Activated CD8-positive, alpha-beta memory T cell treated with anti-CD3 and anti-CD28 coated beads for 4 hours (primary cell): ENCODE data around the gene SPEM2.
"Not testable (repeated sequence)": the region's sequence is repeated elsewhere in the genome, so short reads cannot be mapped to it uniquely, and the experiment has no call there.

Experiments used
- DNase-seq, 2 donors: peaks; one replicate each; pipeline ENCODE4 v3.0.0-alpha.2; 2020; ENCODE audit warnings: low read depth in 2 of 2

SPEM2 gene

DNA sequence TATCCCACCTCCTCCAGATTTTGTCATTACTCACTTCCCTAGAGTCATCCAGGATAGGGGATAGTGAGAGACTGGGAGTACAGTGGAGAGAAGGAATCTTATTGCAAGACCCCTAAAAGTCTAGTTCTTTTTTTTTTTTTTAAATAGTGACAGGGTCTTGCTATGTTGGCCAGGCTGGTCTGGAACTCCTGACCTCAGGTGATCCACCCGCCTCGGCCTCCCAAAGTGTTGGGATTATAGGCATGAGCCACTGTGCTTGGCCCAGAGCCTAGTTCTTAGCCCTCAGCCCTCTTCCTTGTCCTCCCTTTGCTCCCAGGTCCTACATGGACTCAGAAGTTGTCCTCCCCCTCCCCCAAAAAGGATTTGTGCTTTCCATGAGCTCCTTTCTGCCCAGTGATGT lies 16.7 kb downstream of the SPEM2 start:
- no peak for DNase-seq

DNA sequence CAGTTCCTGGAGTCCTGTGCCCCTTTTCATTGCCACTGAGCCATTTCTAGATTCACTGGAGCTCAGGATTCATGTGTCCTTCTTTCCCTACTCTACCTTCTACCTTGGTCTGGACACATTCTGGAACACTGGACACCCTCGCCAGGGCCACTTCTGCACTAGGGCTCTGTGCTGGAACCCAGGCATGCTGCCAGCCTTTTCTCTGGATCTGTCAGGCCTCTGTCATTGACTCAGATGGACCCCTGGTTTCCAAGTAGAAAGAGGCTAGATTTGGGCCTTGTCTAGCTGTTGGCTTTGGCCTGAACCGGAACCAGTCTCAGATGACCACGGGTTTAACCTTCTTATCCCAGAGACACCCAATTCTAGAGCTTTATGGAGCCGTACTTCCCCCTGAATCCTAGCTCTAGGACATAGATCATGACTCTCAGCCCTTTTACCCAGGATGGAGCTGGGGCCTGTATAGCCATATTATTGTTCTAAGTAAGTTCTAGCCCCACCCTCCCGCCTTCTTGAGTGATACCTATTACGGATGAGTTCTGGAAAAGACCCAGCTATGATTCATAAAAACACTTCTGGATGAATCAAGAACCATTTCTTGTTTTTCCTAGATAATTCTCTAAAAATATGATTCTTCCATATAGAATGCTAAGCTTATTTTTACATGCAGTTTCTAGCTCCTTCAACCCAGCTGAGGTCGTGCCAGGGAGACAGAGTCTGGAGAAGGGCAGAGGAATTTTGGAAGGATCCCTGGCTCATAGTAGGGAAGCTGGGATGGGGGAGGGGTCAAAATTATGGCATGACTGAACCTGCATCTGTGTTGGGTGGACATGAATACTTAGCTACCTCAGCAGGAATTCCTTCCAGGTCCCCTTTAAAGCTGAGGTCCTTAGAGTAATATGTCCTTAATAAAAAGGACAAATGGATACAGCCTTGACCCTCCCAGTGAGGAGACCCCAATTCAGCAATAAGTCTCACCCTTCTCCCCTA lies 18.4 kb downstream of the SPEM2 start:
- DNase-seq: no peak

DNA sequence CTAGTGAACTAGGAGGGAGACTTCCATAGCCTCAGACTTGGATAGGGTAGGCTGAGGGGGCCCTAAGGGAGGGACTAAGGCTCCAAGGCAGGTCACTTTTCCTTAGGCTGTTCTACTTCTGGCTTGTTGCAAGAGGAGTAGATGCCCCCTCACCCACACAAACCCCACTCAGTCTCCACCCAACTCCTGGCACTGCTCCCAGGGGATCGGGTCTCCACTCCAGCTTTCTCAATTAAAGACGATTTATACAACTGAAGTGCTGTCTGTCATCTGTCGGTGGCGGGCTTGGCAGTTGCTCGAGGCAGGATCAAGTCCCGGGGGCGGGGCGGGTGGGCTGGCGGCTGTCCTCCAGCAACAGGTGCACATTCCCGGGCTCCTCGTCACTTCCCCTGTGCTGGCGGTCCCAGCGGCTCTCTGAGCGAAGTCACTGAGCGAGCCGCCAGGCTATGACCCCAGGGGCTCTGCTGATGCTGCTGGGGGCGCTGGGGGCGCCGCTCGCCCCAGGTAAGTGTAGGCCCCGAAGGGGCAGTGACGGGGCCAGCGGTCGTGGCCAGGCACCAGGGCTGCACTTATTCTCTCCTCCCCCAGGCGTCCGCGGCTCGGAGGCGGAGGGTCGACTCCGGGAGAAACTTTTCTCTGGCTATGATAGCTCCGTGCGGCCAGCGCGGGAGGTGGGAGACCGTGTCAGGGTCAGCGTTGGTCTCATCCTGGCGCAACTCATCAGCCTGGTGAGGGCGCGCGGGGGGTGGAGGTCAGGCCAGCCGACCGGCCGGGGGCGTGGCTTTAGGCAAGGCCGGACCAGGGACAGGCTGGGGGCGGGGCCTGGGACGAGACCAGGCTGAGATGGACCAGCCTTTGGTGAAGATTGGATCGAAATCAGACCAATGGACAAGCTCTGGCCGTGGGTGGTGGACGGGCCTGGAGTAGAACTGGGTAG lies 19.5 kb downstream of the SPEM2 start, which contains the start of gene CHRNB1:
Gene CHRNB1, plus strand, starts transcription at position 380 of the 937 bp plus-strand sequence. Its CDS starts 67 bp downstream, at position 447.
- no peak for DNase-seq

DNA sequence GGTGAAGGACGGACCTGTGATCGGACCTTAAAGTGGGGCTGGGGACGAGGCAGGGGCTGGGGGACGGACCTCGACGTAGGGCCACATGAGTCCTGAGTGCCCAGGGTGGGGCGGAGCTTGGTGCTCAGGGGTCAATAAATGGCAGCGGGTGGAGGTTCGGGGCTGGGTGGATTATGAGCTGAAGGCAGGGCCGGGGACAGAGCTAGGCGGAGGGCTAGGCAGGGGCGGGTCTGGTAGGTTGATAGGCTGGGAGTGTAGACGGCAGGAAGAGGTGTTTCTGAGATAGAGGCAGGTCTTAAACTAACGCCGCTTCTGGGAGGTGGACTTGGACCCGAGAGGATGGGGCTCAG lies 20.2 kb downstream of the SPEM2 start:
- no peak for DNase-seq

DNA sequence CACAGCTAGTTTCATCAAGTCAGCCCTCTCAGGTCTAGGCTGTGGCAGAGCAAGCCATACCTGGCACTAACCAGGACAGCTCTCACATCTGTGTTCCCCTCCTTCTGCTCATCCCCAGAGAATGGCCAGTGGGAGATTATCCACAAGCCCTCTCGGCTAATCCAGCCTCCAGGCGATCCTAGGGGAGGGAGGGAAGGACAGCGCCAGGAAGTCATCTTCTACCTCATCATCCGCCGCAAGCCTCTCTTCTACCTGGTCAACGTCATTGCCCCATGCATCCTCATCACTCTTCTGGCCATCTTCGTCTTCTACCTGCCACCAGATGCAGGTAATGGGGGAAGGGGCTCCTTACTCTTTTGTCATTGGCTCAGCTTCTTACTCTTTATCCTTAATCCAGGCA lies 23.0 kb downstream of the SPEM2 start:
- DNase-seq: no peak

DNA sequence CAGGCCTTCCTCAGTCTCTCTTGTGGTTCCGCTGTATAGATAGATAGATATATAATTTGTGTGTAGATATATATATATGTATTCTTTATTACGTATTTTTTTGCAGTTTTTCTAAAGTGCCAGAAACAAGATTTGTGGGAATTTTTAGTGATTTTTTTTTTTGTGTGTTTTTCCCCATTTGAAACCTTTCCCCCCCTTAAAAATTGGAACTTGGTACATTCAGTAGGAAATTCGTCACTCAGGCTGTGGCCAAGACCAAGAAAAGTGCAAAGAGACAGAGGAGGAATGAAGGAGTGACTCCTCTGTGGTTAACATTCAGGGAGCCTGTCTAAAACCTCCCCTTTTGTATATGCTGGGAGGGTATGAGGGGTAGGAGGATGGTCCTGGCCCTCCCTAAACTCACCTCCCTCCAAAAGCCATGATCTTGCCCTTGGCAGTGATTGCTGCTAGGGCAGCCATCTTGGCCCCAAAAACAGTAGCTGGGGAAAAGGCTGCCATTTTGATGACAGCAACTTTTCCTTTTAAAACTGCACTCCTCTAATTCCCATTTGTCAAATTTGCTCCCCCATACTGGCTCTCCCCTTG lies 34.6 kb downstream of the SPEM2 start:
- DNase-seq: no peak

DNA sequence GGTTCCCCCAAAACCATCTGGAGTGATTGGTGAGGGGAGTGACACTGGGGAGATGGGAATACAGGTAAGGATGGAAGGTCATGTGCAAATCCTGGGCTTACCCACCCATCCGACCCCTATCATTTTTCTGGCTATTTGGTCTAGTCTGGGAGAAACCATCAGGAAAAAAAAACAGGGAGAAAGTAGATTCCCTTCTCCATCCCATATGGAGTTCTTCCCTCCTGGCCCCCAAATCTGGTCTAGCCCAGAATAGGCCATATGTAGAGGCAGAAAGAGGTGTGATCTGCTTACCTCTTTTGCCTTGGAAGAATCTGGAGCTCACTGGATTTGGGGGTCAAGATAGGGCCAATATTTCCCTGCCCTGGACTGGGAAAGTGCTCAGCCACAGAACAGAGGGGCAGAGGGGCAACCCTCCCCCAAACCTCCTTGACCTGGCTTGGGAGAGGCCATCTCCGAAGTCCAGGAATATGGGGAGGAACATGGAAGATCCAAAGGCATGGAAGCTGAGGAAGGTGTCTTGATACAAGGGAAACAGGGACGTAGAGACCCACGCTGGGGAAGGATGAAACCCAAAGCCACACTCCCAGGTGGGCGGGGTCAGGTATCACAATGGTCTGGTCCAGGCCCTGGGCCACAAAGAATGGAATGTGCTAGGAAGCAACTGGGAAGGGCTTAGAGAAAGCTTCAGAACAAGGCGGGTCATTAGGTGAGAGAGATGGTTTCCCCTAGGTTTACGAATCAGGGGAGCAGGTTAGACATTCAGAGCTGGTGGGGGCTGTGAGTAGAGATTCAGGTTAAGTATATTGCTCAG lies 35.6 kb downstream of the SPEM2 start:
- DNase-seq: no peak

DNA sequence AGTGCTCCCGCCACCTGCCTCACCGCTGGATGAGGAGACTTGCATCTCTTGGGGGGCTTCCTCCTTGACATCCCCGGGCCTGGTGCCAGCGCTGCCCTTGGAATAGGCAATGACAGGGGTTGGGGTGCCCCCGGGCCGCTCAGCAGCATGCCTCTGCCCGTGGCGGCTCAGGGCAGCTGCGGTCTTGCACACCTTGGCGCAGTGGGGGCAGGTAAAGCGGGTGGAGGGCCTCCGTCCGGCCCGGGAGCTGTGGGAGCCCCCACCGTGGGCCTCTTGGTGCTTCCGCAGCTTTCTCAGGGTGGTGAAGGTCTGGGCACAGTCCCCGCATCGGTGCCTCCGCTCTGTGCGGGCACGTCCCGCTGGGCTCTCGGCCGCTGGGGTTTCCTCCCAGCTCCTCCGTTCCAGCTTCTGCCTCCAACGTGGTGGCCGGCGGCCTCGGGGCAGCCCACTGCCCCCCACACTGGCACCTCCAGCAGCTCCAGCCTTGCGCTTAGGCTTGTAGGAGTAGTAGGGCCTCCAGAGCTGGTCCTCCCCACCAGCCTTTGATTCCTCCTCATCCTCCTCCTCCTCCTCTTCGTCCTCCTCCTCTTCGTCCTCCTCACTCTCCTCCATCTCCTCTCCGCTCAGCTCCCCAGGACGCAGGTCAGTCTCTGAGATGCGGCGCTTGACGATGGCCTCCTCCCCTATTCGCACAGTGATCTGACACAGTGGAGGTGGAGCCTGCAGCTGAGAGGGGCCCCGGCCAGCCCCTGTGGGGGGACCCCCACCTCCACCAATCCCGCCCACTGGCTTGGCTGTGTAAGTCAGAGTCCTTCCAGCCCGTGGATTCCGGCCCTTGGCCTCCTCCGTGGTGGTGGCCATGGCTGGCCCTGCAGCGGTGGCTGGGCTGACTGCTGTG lies 37.3 kb downstream of the SPEM2 start:
- DNase-seq: no peak

DNA sequence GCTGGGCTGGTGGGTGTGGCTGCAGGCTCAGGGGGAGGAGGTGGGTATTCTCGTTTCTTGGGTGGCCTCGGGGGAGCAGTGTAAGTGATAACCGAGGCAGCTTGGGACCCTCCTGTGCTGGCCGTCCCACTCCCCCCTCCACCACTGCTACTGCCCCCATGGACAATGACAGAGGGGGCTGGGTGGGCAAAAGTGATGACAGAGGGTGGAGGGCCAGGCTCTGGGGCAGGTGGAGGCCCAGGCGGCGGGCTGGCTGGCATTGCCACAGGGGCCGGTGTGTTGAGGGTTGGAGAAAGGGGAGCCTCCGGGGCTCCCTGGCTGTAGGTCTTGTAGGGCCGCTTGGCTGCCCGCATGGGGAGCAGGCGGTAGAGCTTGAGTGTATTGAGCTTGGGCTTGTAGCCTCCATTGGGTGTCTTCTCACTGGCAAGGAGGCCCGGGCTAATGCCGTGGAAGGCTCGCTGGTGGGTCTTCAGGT lies 38.0 kb downstream of the SPEM2 start:
- no peak for DNase-seq

DNA sequence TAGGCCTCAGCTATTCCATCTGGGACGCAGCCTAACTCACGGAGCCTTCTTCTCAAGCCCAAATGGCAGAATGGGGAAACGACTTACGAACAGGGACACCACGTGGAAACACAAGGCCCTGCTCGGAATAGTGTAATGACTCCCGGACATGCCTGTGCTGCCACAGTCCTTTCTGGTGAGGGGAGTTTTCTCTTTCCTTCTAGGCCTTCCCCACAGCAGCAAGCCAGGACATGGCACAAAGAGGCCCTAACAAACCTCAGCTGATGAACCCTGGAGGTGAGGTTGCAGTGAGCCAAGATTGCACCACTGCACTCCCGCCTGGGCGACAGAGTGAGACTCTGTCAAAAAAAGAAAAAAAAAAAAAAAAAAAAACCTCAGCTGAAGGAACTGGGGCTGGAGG lies 38.7 kb downstream of the SPEM2 start:
- no peak for DNase-seq

DNA sequence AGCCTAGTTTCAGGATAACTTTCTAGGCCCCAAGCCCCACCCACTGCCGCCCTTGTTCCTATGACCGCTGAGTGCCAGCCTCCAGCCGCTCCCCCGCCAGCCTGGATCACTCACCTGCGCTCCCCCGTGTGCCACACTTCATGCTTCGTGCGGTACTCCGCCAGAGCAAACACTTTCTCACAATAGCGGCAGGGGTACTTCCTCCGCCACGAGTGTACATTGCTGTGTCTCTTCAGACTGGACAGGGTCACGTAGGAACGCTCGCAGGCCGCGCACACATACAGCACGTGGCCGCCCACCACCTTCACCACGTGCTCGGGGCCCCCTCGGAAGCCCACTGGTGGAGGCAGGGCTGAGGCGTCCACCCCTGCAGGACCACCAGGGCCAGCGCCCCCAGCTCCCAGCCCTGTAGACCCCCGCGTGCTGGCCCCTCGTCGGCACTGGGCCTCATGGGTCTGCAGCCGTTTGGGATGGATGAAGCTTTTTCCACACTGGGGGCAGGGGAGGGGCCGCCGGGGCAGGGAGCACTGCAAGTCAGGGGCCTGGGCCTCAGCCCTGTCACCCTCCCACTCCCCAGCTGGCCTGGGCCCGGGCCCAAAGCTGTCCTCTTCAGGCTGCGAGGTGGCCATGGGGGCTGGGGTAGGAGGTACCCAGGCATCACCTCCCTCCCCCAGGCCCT lies 40.3 kb downstream of the SPEM2 start:
- DNase-seq: no peak

DNA sequence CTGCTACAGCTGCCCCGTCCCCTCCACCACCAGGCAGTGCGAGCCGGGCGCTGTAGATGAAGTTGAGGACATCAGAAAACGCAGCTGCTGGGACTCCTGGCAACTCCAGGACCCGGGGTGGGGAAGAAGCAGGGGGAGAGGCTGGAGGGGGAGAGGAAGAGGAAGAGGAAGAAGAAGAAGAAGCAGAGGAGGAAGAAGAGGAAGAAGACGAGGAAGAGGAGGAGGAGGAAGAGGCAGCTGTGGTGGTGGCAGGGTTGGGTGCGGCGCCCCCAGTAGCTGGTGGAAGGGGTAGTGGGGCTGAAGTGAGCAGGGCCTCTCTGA lies 40.9 kb downstream of the SPEM2 start:
- no peak for DNase-seq

DNA sequence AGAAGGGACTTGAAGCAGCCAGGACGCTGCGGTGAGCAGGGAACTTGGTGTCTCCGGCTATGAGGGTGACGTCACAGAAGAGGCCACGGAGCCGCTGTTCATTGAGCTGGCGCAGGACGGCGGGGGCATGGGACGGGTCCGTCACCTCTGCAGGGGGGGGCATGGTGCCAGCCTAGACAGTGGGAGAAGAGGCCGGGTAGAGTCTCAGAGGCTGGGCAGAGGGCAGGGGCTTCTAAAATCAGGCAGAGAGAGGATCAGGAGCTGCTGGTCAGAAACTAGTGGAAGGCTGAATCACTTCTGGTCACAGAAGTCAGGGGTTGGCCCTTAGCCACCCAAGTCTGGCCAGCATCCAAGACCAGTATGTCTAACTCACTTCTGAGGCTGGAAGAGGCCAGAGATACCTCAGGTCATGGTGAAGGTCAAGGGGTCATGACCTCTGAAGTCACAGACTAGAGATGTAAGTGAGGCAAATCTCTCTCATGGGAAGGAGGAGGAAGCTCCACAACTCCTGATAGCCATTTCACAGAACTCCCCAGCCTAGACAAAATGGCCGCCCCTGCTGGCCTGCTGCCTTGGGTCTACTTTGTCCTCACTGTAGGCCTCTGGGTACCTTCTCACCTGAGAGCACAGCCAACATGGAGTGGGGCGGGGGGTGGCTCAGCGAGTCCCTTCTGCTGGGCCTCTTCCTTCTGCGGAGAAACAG lies 41.4 kb downstream of the SPEM2 start:
- DNase-seq: no peak

DNA sequence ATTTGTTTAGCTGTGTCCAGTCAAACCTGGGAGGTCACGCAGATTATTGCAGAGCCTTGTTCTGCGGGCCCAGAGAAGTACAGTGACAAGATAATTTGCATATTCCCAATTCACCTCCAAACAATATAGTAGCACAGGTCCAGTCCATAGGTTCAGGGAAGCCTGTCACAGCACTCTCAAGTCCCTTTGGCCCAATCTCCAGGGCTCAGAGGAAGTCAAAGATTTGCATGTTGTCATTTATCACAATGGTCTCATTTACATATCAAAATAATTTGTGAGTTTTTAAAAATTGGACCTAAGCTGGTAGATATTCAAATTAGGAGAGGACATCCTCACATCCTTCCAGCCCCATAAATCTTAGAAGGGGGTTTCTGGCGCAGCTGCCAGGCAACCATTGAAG lies 42.1 kb downstream of the SPEM2 start:
- no peak for DNase-seq

DNA sequence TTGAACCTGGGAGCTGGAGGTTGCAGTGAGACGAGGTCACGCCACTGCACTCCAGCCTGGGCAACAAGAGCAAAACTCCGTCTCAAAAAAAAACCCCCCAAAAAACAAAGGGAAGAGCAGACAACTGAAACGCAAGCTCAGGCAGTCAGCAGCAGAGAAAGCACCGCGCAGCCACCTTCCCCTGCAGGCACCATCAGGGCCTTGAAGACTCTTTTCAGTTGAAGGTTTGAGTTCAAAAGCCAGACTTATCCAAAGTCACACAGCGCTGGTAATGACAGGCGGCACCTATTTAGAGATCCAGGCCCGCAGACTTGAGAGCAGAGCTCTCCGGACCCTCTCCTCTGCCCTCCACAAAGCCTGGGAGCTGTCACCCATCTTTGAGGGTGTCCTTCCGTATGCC lies 42.9 kb downstream of the SPEM2 start:
- DNase-seq: no peak

DNA sequence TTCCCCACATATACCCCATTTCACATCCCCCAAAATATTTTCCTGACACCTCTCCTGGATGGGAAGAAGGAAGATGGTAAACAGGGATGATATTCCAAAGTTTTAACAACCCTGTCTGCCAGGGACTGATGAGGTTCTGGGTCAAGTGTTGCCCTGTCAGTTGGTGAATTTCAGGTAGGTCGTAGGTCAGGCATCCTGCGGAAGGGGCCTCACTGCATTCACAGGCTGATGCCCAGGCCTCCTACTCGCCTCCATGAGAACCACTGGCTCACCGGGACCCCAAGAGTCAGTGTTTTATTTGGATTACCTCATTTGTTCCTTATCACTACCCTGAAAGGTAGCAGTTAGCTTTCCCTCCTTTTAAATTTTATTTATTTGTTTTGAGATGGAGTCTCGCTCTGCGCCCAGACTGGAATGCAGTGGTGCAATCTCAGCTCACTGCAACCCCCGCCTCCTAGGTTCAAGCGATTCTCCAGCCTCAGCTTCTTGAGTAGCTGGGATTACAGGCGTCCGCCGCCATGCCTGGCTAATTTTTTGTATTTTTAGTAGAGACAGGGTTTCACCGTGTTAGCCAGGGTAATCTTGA lies 43.5 kb downstream of the SPEM2 start:
- no peak for DNase-seq

DNA sequence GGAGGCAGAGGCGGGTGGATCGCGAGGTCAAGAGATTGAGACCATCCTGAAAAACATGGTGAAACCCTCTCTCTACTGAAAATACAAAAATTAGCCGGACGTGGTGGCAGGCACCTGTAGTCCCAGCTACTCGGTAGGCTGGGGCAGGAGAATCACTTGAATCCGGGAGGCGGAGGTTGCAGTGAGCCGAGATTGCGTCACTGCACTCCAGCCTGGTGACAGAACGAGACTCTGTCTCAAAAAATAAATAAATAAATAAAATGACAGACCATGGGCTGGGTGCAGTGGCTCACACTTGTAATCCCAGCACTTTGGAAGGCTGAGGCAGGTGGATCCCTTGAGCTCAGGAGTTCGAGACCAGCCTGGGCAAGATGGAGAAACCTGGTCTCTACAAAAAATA lies 44.4 kb downstream of the SPEM2 start:
- DNase-seq: not testable (repeated sequence)

DNA sequence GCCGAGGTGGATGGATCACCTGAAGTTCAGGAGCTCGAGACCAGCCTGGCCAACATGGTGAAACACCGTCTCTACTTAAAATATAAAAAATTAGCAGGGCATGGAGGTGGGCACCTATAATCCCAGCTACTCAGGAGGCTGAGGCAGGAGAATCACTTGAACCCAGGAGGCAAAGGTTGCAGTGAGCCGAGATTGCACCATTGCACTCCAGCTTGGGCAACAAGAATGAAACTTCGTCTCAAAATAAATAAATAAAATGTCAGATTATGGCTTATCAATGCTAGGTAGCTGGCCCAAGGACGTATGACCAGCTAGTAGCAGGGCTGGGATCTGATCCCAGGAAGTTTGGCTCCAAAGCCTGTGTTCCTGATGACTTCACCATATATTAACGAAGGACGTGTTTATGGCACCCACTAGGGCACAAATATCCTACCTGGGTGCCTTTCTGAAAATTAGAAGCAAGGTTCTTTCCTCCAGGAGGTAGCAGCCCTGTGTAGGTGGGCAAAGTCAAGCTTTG lies 45.1 kb downstream of the SPEM2 start:
- not testable (repeated sequence) for DNase-seq
